ENCODE results near the gene TTC21B. TPM values are rescaled to one million over a fixed set of nuclear protein-coding genes. Genes with fewer than 3 reads are reported as not detected.

The TTC21B gene
- total RNA-seq, 3 donors from 2014 or later = 28.6 to 54.3 (median 49.8) TPM

- H3K4me3 ChIP-seq = no peak overlapping the region
- H3K36me3 ChIP-seq = peaks cover 3% of the 10 kb centered on the region
- H3K9me3 ChIP-seq = no peaks in the 10 kb centered on the region
- DNase-seq (ENCODE audit: low spot score in 2 of 2) = no peak
- H3K4me1 ChIP-seq = no peaks in the 10 kb centered on the region
- TF ChIP-seq POLR2AphosphoS5 (IDR thresholded peaks at IDR 0.05) = no peak
- TF ChIP-seq, protein P1, sequence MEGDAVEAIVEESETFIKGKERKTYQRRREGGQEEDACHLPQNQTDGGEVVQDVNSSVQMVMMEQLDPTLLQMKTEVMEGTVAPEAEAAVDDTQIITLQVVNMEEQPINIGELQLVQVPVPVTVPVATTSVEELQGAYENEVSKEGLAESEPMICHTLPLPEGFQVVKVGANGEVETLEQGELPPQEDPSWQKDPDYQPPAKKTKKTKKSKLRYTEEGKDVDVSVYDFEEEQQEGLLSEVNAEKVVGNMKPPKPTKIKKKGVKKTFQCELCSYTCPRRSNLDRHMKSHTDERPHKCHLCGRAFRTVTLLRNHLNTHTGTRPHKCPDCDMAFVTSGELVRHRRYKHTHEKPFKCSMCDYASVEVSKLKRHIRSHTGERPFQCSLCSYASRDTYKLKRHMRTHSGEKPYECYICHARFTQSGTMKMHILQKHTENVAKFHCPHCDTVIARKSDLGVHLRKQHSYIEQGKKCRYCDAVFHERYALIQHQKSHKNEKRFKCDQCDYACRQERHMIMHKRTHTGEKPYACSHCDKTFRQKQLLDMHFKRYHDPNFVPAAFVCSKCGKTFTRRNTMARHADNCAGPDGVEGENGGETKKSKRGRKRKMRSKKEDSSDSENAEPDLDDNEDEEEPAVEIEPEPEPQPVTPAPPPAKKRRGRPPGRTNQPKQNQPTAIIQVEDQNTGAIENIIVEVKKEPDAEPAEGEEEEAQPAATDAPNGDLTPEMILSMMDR (IDR thresholded peaks at IDR 0.05) = no peak
- TF ChIP-seq POLR2A (IDR thresholded peaks at IDR 0.05) = no peak
- H3K27ac ChIP-seq = no peak overlapping the region
- intact Hi-C loops (cut with DNase I; ENCODE audit: low total_unique reads) = no loop called here
- no peaks in the 10 kb centered on the region for H3K27me3 ChIP-seq
These were observed 63.8 kb downstream of the TTC21B start for GRCh38 chr2:165889798-165890197.

DNA sequence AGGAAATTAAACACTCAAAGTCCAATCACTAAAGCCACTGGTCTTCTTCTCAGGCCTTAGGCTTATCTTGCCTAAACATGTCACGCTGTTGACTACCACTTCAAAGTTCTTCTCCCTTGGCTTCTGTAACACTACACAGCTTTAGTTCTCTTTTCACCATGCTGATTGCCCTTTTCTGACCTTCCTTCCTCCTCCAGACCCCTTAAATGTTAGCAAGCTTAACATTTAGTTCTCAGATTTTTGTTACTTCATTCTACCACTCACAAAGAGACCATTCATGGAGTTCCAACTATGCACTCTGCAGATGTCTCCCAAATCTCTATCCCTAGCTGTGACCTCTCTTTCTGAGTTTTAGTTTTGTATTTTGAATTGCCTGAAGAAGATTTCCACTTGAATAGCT is 64.4 kb downstream of the TTC21B start:
- intact Hi-C loops (cut with DNase I; ENCODE audit: low total_unique reads) = no loop called here
- no peak for TF ChIP-seq POLR2AphosphoS5 (IDR thresholded peaks at IDR 0.05)
- TF ChIP-seq, protein P1 (IDR thresholded peaks at IDR 0.05) = no peak
- no peak for TF ChIP-seq POLR2A (IDR thresholded peaks at IDR 0.05)
- H3K4me3 ChIP-seq = no peak overlapping the region
- H3K9me3 ChIP-seq = no peaks in the 10 kb centered on the region
- no peaks in the 10 kb centered on the region for H3K4me1 ChIP-seq
- no peak for DNase-seq (ENCODE audit: low spot score in 2 of 2)
- no peak overlapping the region for H3K27ac ChIP-seq
- peaks cover 3% of the 10 kb centered on the region for H3K36me3 ChIP-seq
- H3K27me3 ChIP-seq = no peaks in the 10 kb centered on the region

DNA sequence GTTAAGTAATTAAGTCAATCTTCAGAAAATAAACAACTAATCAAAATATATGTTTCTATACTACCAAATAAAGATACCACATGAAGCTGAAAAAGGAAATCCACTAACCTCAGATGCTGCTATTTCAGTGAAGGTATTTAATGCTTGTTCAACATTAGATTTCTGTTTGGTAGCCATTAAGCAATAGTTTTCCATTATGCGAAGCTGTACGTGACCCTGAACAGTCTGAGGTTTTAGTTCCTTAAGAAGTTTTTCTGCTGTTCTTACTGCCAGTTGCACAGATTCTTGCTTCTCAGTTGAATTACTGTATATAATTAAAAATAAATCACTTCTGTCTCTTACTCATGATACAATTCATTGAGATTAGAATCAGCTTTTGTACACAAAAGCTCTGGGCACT is 65.4 kb downstream of the TTC21B start:
- Histone ChIP-seq H3K4me3 (no peak overlapping the region), H3K4me1 (no peaks in the 10 kb centered on the region), H3K27me3 (no peaks in the 10 kb centered on the region), H3K36me3 (peaks cover 4% of the 10 kb centered on the region), H3K9me3 (no peaks in the 10 kb centered on the region), H3K27ac (no peak overlapping the region)
- TF ChIP-seq POLR2AphosphoS5 (IDR thresholded peaks at IDR 0.05) (no peak), POLR2A (IDR thresholded peaks at IDR 0.05) (no peak)
- TF ChIP-seq, protein P1 (IDR thresholded peaks at IDR 0.05) = no peak
- intact Hi-C loops (cut with DNase I; ENCODE audit: low total_unique reads) = no loop called here
- no peak for DNase-seq (ENCODE audit: low spot score in 2 of 2)

- Histone ChIP-seq H3K4me1 (no peaks in the 10 kb centered on the region), H3K36me3 (peaks cover 7% of the 10 kb centered on the region), H3K4me3 (no peak overlapping the region), H3K27ac (no peak overlapping the region), H3K9me3 (no peaks in the 10 kb centered on the region), H3K27me3 (no peaks in the 10 kb centered on the region)
- no peak for TF ChIP-seq POLR2AphosphoS5 (IDR thresholded peaks at IDR 0.05)
- DNase-seq (ENCODE audit: low spot score in 2 of 2) = no peak
- intact Hi-C loops (cut with DNase I; ENCODE audit: low total_unique reads) = no loop called here
These were observed 67.0 kb downstream of the TTC21B start for GRCh38 chr2:165886487-165887146.

DNA sequence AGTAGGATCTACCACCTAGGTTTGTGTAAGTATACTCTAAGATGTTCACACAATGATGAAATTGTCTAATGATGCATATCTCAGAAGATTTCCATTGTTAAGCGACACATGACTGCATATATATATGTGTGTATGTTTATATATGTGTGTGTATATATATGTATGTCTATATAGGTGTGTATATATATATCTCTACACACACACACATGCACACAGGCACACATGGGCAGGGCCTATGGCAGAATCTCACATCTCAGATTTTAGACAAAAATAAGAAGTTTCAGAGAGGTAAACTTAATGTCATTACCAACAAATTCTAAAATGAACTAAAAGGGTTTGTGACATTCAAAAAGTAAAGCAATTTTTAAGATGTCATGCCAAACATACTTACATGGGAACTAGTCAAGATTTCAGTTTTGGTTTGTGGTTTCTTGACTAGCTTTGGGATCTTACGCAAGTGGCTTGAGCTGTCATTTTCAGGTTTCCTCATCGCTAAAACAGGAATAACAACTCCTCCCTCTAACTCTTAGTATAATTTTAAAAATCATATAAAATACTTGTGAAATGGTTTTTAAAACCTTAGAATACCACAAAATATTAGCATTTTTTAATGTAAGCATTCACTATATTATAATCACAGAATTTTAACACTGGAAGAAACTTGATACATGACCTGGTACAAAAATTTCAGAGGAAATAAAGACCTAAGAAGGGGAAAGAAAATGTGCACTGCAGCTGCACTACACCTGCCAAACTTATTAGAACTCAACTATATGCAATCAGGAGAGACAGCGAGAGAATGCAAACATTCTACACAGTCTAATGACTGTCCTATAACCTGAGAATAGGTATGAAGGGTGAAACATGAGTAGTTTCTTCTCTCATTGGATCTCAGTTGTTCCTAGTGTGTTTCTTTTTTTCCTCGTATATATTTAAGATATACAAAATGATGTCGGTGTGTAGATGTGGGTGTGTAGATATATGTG is 75.7 kb downstream of the TTC21B start:
- Histone ChIP-seq H3K27ac (peak overlapping the region in 1 of 2 donors; percentile 6), H3K4me1 (no peaks in the 10 kb centered on the region), H3K27me3 (no peaks in the 10 kb centered on the region), H3K9me3 (no peaks in the 10 kb centered on the region), H3K36me3 (no peaks in the 10 kb centered on the region), H3K4me3 (no peak overlapping the region)
- DNase-seq (ENCODE audit: low spot score in 2 of 2) = no peak
- intact Hi-C loops (cut with DNase I; ENCODE audit: low total_unique reads) = no loop called here
- TF ChIP-seq POLR2A (IDR thresholded peaks at IDR 0.05) (no peak), POLR2AphosphoS5 (IDR thresholded peaks at IDR 0.05) (no peak)
- TF ChIP-seq, protein P1 (IDR thresholded peaks at IDR 0.05) = no peak
